IPS DF 4.7 (cell line): ENCODE measurements around the gene MTMR11.
"Not testable (repeated sequence)": the region's sequence is repeated elsewhere in the genome, so short reads cannot be mapped to it uniquely, and the experiment has no call there.

Experiments
- DNase-seq: peaks from one replicate; pipeline ENCODE4 v3.0.0-alpha.2; 2013; ENCODE audit warnings: low spot score; ENCODE audit errors: extremely low read depth

Gene MTMR11

DNA sequence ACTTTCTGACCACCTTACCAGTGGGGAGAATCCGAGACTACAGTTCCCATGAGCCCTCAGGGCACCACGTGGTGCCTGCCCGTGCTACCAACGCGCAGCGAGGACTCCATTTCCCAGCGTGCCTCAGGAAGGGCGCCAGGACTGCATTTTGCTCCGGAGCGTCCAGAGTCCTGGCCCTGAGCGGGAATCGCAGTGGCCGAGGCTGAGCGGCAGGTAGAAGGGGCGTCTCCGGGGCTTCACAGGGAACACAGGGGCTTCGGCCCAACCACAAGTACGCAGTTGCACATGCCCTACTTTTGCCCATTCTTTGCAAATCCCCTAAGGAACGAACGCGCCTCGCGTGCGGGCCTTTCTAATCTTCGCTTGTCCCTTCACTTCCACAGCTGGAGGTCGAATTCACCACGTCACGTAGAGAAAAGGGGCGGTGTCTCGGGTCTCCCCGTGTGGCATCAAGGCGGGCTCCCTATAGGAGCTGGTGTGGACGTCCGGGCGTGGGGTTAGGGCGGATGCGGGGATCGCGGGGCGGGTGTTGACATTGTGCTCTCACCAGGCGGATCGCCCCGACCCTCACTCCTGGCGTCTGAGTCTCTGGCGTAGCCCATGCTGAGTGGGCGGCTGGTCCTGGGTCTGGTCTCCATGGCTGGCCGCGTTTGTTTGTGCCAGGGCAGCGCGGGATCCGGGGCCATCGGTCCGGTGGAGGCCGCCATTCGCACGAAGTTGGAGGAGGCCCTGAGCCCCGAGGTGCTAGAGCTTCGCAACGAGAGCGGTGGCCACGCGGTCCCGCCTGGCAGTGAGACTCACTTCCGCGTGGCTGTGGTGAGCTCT, 37.0 kb downstream of the MTMR11 start, which contains the start of gene BOLA1:
TSS of gene BOLA1 (plus strand) at position 109 of the 825 bp plus-strand sequence. CDS start at position 601, 492 bp downstream.
- no peak for DNase-seq

DNA sequence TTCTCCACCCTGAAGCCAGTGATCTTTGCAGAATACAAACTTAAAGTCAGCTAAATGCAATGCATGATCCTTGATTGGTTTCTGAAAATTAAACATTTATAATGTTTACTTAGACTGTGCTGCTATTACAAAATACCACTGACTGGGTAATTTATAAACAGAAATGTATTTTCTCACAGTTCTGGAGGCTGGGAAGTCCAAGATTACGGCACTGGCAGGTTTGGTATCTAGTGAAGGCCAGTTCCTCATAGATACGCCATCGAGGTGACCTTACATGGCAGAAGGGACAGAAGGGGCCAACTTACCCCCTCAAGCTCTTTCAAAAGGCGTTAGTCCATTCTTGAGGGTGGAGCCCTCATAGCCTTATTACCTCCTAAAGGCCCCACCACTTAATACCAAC, 40.1 kb downstream of the MTMR11 start:
- no peak for DNase-seq

DNA sequence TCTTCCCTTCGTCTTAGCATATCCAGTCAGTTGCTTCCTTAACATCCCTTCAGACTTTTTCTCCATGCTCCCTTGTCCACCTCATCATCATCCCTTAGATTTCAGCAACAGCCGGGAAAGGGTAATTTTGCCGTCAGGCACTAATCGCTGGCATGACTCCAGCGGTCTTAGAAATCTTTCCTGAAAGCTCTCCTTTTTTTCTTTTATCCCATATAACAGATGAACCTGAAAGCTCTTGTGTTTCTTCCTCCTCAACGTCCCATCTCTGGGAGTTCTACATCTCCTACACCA, 47.7 kb downstream of the MTMR11 start:
- no peak for DNase-seq

DNA sequence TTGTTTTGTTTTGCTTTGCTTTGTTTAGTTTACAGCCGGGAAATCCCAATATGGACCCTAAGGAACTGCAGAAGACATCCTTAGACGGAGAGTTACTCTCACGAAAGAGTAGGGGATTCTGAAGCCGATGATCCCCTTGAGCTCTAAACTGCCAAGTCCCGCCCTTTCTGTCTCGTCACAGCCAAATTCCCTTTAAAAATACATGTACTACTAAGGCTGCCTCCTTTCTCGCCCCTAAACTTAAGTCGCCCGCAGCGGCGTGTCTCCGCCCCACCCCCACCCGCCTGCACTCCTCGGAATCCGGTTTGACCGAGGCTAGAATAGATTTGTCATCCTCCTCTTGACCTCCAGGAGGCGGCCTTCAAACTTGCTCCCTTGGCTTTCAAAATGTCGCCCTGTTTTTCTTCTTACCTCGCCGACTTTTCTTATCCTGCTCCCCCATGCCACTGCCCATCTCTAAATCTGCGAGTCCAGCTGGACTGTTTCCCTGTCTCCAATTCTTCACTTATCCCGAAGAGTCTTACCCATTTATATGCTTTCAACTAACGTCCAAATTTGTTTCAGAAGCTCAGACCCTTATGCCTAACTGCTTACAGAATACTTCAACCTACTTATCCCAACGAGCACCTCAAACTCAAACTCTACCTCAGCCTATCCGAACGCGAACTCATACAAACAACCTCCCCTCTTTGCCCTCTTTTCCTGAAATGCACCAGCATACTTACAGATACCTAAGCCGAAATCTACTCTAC, 48.3 kb downstream of the MTMR11 start:
- DNase-seq = no peak

GRCh38 chr1:149887456-149888246, 49.0 kb downstream of the MTMR11 start:
- DNase-seq = no peak

GRCh38 chr1:149887196-149887455, 49.6 kb downstream of the MTMR11 start:
- not testable (repeated sequence) for DNase-seq

GRCh38 chr1:149886396-149887195, 50.1 kb downstream of the MTMR11 start:
- no peak for DNase-seq

DNA sequence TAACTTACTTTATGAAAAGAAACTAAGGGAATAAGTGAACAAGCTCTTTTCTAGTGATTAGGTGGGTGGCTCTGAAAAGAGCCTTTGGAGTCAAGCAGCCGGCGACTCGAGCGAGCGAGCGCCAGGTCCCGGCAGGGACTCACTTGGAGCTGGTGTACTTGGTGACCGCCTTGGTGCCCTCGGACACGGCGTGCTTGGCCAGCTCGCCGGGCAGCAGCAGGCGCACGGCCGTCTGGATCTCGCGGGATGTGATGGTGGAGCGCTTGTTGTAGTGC, 50.6 kb downstream of the MTMR11 start:
- not testable (repeated sequence) for DNase-seq

DNA sequence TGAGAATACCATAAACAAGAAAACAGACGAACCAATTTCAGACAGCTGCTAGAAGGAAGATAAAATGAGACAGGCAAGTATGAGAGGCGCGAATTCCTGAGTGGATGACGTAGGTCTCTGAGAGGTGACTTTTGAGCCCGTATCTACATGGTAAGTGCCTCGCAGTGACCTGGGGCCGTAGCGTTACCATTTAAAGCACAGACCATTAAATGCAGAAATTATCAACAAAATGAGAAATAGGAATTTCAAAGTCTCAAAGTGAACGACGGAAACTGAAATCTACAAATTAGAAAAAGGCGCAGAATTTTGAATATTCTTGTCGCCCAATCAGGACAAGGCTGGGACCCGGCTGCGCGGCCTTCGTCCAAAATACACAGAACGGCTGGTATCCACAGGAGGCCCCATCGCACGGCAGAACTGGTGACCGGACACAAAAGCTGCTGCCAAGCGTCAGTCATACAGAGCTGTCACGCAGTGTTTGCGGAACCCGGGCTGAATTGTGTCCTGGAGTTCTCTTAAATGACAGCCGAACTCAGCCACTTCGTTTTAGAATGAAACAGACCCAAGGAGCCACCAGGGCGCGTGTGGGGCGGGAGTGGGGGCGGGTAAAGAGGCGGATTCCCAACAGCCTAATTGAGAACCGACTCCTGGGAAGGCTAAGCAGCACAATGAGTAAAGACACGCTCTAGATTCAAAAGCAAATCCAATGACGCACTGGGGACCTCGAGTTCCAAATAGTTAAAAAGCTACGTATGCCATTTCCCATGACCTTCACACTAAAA, 51.1 kb downstream of the MTMR11 start:
- no peak for DNase-seq

- DNase-seq = no peak
Observed at GRCh38 chr1:149884433-149885338, 52.0 kb downstream of the MTMR11 start.

DNA sequence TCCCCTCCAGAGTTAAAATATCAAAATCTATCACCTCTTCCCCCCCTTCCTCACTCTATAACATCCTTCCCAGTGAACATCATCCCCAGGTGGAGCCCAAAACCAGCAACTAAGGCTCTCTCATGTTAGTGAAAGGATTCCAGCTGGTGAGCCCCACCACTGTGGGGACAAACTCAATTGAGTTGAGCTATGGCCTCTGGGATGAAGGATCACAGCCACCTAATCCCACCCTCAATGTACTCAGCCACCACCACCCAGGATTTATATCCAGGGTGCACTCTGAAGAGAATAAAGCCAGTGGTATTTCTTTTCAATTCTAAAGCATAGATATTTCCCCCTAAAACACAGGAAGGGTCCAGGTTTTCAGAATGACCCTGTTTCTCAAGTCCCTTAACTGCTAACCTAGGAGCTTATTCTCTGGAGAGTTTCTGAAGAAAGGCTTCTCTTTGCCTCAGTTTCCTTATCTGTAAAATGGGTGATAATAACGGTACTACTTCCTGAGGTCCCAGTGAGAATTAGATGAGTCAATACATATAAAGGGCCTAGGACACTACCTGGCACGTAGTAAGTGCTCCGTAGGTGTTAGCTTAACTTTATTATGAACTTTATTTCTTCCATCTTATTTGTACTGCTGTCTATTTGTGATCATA, 53.0 kb downstream of the MTMR11 start:
- DNase-seq = no peak

DNA sequence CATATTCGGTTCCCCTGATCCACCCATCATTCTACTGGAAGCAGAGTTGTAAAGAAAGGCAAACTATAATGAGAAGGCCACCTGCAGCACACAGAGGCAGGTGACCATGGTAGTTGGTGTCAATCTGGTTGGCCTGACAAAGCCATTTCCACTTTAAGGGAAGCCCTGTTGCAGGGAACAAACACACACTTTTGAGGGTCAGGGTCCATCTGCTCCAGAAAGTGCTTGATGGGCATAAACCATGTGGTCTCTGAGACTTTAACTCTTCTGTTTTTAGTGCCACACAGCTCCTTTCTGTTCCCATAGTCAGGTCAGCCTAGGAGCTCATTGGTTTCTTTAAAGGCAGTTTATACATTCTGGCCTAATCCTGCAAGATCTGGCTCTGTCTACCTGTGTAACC, 54.8 kb downstream of the MTMR11 start:
- no peak for DNase-seq

GRCh38 chr1:149879556-149879955, 57.1 kb downstream of the MTMR11 start:
- no peak for DNase-seq
